Stimulated activated CD8-positive, alpha-beta memory T cell treated with anti-CD3 and anti-CD28 coated beads, Interleukin-15, amount 100 ng/mL, for 1 hour (primary cell): ENCODE results near the gene CD28.
"Not testable (repeated sequence)": the region's sequence is repeated elsewhere in the genome, so short reads cannot be mapped to it uniquely, and the experiment has no call there.

Experiments
- DNase-seq: peaks from one replicate; pipeline ENCODE4 v3.0.0-alpha.2; 2020; ENCODE audit warnings: low read depth

Gene CD28

GRCh38 chr2:203748331-203749126, 42.1 kb downstream of the CD28 start:
- no peak for DNase-seq

DNA sequence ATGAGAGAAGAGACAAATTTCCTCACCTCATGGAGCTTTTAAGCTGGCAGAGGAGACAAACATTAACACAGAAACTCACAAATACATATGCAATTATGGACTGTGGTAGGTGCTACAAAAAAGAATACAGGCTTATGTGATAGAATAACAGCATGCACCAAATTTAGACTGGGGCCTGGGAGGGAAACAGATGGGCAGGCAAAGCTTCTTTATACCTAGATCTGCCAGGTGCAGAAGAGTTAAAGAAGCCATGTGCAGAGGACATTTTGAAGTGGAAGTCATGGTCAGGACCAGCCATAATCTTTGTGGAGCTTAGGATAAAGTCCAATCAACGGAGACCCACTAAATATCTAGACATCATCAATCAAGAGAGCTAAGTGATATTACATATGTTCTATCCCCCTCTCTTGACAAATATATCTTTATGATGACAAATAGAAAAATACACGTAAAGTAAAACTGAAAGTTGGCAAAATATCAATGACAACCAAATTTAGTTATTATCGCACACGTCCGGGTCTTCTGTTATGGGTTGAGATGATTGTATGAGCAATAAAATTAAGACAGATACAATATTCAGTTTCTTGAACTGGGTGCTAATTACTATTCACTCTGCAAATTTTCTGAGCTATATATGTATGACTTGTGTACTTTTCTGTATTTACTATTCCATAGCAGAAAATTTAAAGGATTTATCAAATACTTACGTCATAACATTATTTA, 44.1 kb downstream of the CD28 start:
- no peak for DNase-seq

GRCh38 chr2:203751685-203752271, 45.3 kb downstream of the CD28 start:
- no peak for DNase-seq

GRCh38 chr2:203756161-203756560, 49.7 kb downstream of the CD28 start:
- DNase-seq: no peak

- DNase-seq: no peak
Observed at GRCh38 chr2:203758841-203759689, 52.6 kb downstream of the CD28 start.

- no peak for DNase-seq
Observed at GRCh38 chr2:203759690-203760365, 53.4 kb downstream of the CD28 start.

DNA sequence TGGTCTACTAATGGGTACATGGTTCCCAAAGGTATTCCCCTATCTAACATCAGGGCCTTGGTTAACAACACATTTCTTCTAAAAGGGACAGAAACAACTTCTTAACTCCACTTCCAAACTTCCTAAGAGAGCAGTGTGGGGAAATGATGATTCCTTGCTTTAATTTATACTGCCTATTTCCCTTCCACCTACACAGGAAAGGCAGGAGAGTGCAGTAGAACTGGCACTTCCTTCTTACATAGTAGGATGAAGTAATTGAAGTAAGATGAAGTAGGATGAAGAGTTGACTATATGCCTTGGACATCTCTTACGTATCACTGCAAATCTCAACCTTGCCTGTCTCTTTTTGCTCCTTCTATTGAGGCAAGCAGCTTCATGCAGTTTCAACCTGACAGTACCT, 54.7 kb downstream of the CD28 start:
- DNase-seq: no peak

GRCh38 chr2:203763241-203763937, 57.0 kb downstream of the CD28 start:
- no peak for DNase-seq

- no peak for DNase-seq
Observed at GRCh38 chr2:203763938-203764664, 57.7 kb downstream of the CD28 start.

DNA sequence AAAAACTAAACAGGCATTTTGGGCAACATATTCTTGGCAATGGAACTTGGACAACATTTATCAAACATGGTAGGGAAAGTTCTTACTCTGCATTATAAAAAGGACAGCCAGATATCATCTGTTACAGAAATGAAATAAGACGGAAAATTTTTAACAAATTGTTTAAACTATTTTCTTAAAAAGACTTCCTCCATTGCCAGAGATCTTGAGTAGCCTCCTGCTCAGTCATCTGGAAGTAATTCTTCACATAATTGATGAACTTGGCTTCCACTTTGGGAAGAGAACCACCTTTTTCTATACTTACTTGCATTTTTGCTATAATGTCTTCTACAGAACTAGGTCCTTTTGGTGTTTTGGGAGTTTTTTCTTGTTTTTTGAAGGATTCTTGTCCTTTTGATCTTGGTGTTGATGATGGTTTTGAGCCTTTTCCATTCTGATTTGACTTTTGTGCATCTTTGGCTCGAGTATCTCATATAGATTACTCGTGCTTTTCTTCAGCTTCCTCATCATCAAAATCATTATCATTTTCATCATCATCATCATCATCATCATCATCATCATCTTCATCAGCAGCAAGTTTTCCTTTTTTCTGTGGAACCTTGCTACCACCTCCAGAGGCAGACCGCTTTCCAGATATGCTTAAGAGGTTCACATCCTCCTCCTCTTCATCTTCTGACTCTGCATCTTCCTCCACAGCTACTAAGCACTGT, 66.2 kb downstream of the CD28 start:
- DNase-seq: no peak

GRCh38 chr2:203774760-203775159, 68.3 kb downstream of the CD28 start:
- DNase-seq: no peak

- no peak for DNase-seq
Observed at GRCh38 chr2:203775684-203776083, 69.2 kb downstream of the CD28 start.

DNA sequence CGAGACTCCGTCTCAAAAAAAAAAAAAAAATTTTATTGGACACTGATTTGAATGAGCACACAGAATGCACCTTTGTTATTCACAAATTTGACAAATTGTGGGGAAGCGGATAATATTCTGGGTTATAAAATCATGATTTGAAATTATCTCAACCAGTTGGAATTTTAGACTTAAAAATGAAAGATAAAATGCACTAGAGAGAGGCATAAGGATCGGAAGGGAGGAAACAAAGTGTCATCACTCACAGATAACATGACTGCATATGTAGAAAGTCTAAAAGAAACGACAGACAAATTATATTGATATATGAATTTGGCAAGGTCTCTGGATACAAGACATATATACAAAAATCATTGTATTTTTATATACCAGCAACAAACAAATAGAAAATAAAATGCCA, 70.6 kb downstream of the CD28 start:
- no peak for DNase-seq

- DNase-seq: not testable (repeated sequence)
Observed at GRCh38 chr2:203779477-203780073, 73.1 kb downstream of the CD28 start.

GRCh38 chr2:203780231-203780630, 73.8 kb downstream of the CD28 start:
- DNase-seq: no peak

- no peak for DNase-seq
Observed at GRCh38 chr2:203781151-203781550, 74.7 kb downstream of the CD28 start.

DNA sequence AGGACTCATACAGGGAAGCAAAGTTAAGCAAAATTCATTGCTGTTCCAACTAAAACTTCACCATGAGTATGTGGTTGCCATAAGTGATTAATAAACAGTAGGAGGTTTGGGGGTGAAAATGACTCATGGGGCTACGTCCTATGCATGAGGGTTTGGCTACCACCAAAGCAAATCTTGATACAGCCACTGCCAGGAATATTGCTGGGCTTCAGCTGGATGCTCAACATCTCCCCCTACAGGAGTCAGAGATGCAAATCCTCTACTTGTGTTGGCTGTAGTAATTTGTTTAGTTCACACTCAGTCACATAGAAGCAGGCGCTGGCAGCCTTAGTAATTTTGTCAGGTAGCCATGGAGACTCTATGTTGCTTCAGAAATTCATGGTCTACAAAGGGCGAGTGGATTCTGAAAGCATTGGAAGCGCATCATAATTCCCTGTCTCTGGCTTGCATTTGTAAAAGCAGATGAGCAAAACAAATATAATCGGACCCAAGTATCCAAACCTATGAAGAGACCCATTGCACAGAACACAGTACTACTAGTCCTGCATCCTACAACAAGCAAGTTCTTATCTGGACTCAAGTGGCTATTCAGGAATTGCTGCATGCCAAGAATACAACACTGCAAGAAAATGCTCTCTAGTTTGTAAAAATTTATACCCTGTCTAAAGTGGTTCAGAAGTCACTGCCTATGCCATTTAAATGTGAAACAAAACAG, 76.0 kb downstream of the CD28 start:
- DNase-seq: peak; percentile 30

- no peak for DNase-seq
Observed at GRCh38 chr2:203783496-203784203, 77.2 kb downstream of the CD28 start.
